ENCODE results near the gene TRAK2. TPM values are rescaled to one million over a fixed set of nuclear protein-coding genes. Genes with fewer than 3 reads are reported as not detected.

Gene TRAK2
- total RNA-seq, 2 donors from 2014 or later, result 16.9 to 18.9 TPM

DNA sequence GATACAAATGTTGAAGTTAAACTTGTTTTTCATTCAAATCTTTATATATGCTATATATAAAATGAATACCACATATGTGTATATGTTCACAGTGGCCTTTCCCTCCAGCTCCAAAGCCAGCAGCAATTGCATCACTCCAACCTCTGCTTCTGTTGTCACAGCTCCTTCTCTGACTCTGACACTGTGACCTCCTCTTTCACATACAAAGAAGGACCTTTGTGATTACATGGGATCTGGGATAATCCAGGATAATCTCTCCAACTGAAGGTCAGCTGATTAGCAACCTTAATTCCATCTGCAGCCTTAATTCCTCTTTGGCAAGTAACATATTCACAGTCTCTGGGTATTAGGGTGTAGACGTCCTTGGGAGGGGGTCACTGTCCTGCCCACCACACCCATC, 102.5 kb downstream of the TRAK2 start:
- intact Hi-C loops (cut with DNase I), result no loop called here
- H3K4me3 ChIP-seq, result no peak overlapping the region
- no peak for TF ChIP-seq POLR2AphosphoS5 (IDR thresholded peaks at IDR 0.05)
- TF ChIP-seq, protein P1, sequence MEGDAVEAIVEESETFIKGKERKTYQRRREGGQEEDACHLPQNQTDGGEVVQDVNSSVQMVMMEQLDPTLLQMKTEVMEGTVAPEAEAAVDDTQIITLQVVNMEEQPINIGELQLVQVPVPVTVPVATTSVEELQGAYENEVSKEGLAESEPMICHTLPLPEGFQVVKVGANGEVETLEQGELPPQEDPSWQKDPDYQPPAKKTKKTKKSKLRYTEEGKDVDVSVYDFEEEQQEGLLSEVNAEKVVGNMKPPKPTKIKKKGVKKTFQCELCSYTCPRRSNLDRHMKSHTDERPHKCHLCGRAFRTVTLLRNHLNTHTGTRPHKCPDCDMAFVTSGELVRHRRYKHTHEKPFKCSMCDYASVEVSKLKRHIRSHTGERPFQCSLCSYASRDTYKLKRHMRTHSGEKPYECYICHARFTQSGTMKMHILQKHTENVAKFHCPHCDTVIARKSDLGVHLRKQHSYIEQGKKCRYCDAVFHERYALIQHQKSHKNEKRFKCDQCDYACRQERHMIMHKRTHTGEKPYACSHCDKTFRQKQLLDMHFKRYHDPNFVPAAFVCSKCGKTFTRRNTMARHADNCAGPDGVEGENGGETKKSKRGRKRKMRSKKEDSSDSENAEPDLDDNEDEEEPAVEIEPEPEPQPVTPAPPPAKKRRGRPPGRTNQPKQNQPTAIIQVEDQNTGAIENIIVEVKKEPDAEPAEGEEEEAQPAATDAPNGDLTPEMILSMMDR (IDR thresholded peaks at IDR 0.05), result no peak
- TF ChIP-seq POLR2A (IDR thresholded peaks at IDR 0.05), result no peak
- DNase-seq (ENCODE audit: low spot score), result no peak
- H3K4me1 ChIP-seq (replicated peaks), result no peaks in the 10 kb centered on the region
- H3K36me3 ChIP-seq, result no peaks in the 10 kb centered on the region
- no peak overlapping the region for H3K27ac ChIP-seq
- H3K27me3 ChIP-seq (replicated peaks; ENCODE audit: insufficient read depth), result no peaks in the 10 kb centered on the region
- H3K9me3 ChIP-seq, result no peaks in the 10 kb centered on the region
- 73% methylated on average over 1 of the region's 1 CpG for WGBS

DNA sequence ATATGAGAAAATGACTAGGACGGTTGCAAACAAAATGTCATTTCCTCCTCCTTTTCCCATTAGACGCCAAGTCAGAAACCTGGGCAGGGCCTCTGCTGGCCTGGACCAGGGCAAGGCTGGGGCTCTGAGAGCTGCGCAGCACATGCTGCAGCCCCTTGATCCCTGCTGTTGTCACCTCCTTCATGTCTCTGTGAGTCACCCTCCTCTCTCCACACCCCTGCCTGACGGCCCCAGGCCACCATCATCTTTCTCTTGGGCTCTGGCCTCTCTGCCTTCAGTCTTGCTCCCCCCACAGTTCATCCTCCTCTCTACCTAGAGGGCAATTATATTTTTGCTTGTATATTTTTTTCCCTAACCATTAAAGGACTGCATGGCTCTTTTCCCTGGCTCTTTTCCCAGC, 104.1 kb downstream of the TRAK2 start:
- Histone ChIP-seq H3K9me3 (no peaks in the 10 kb centered on the region), H3K4me1 (replicated peaks) (no peaks in the 10 kb centered on the region), H3K4me3 (no peak overlapping the region), H3K27ac (no peak overlapping the region), H3K36me3 (no peaks in the 10 kb centered on the region), H3K27me3 (replicated peaks; ENCODE audit: insufficient read depth) (no peaks in the 10 kb centered on the region)
- no peak for TF ChIP-seq POLR2A (IDR thresholded peaks at IDR 0.05)
- TF ChIP-seq, protein P1 (IDR thresholded peaks at IDR 0.05), result no peak
- no peak for TF ChIP-seq POLR2AphosphoS5 (IDR thresholded peaks at IDR 0.05)
- intact Hi-C loops (cut with DNase I), result no loop called here
- DNase-seq (ENCODE audit: low spot score), result no peak
- WGBS, result 82% methylated on average over 4 of the region's 4 CpGs

DNA sequence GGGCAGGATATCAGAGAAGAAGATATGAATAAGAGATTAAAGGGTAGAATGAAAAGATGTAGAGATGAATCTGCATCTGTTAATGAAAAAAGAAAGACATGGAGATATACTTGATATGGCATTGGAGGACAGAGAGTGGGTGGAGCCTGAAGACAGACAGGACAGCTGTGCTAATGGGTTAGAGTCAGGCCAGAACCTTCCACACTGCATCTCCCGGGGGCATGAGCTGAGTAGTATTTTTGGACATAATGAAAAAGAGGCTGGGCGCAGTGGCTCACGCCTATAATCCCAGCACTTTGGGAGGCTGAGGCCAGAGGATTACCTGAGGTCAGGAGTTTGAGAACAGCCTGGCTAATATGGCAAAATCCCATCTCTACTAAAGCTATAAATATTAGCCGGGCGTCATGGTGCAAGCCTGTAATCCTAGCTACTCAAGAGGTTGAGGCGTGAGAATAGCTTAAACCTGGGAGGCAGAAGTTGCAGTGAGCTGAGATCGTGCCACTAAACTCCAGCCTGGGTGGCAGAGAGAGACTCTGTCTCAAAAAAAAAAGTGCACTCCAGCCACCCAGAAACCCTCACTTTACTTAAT, 105.5 kb downstream of the TRAK2 start:
- H3K36me3 ChIP-seq, result no peaks in the 10 kb centered on the region
- H3K4me1 ChIP-seq (replicated peaks), result no peaks in the 10 kb centered on the region
- intact Hi-C loops (cut with DNase I), result no loop called here
- H3K4me3 ChIP-seq, result no peak overlapping the region
- TF ChIP-seq, protein P1 (IDR thresholded peaks at IDR 0.05), result no peak
- TF ChIP-seq POLR2AphosphoS5 (IDR thresholded peaks at IDR 0.05), result no peak
- no peak for TF ChIP-seq POLR2A (IDR thresholded peaks at IDR 0.05)
- no peak overlapping the region for H3K27ac ChIP-seq
- no peaks in the 10 kb centered on the region for H3K9me3 ChIP-seq
- WGBS, result 90% methylated on average over 7 of the region's 7 CpGs
- no peaks in the 10 kb centered on the region for H3K27me3 ChIP-seq (replicated peaks; ENCODE audit: insufficient read depth)
- DNase-seq (ENCODE audit: low spot score), result no peak

DNA sequence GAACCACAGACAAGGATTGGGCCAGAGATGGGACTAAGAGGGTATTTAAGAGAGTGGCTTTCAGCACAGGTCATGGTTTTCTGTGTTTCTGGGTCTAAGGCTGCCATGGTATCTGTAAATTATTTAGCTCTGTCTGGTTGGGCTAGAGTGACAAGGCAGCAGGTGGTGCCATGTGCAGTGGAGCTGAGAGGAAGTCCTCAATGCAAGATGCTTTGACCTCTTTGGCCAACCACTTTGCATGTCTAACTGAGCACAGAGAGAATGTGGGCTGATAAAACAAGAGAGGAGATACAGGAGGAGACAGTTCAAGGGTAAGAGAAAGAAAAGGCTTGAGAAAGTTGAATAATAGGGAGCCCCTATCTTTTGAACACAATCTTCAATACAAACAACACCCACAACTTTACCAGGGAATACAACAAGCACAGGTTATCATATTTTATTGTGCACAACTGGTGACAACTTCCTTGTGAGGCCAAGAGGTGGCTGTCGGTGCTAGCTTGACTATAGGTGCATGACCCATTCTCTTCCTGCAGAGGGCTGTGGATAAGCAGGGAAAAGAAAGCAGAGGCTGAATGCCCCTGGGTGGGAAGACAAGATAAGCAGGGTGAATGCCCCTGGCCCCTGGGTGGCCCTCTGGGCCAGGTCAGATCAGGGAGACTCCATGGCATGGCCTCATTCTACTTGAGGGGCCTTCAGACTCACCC, 106.4 kb downstream of the TRAK2 start:
- H3K27ac ChIP-seq, result no peak overlapping the region
- 61% methylated on average over 1 of the region's 1 CpG for WGBS

More for the DNA sequence above, 106.4 kb downstream of the TRAK2 start:
- Histone ChIP-seq H3K27me3 (replicated peaks; ENCODE audit: insufficient read depth) (no peaks in the 10 kb centered on the region), H3K36me3 (no peaks in the 10 kb centered on the region), H3K4me1 (replicated peaks) (no peaks in the 10 kb centered on the region), H3K4me3 (no peak overlapping the region), H3K9me3 (no peaks in the 10 kb centered on the region)
- intact Hi-C loops (cut with DNase I), result no loop called here
- TF ChIP-seq POLR2AphosphoS5 (IDR thresholded peaks at IDR 0.05), result no peak
- TF ChIP-seq, protein P1 (IDR thresholded peaks at IDR 0.05), result no peak
- DNase-seq (ENCODE audit: low spot score), result no peak
